Activated naive CD8-positive, alpha-beta T cell treated with anti-CD3 and anti-CD28 coated beads, Interleukin-2, amount 50 U/mL, for 24 hours (primary cell): Measurements from ENCODE around the gene CD27.
"Not testable (repeated sequence)": the region's sequence is repeated elsewhere in the genome, so short reads cannot be mapped to it uniquely, and the experiment has no call there.

Experiments
- ATAC-seq: fragments of 150-1000 bp; cut with Tn5 transposase; one replicate; pipeline ENCODE4 v1.10.0; 2021
- DNase-seq: peaks from one replicate; pipeline ENCODE4 v3.0.0; 2021
- H3K27ac Mint-ChIP-seq: one replicate; pipeline ENCODE4 v1.8.0; 2021; ENCODE audit warnings: mild to moderate bottlenecking, mixed read lengths
- H3K27me3 Mint-ChIP-seq: one replicate; pipeline ENCODE4 v1.8.0; 2021; ENCODE audit warnings: mixed read lengths
- H3K36me3 Mint-ChIP-seq: one replicate; pipeline ENCODE4 v1.8.0; 2021; ENCODE audit warnings: low read depth, mixed read lengths
- H3K4me1 Mint-ChIP-seq: one replicate; pipeline ENCODE4 v1.8.0; 2021; ENCODE audit warnings: mixed read lengths
- H3K4me3 Mint-ChIP-seq: one replicate; pipeline ENCODE4 v1.8.0; 2021; ENCODE audit warnings: mild to moderate bottlenecking, moderate library complexity, mixed read lengths
- H3K9me3 Mint-ChIP-seq: one replicate; pipeline ENCODE4 v1.8.0; 2021; ENCODE audit warnings: mixed read lengths

Gene CD27

GRCh38 chr12:6426882-6427671, 17.7 kb upstream of the CD27 start:
- H3K36me3 Mint-ChIP-seq: no peaks in the 10 kb centered on the region
- H3K27me3 Mint-ChIP-seq: no peaks in the 10 kb centered on the region
- DNase-seq (peak; percentile 92), ATAC-seq (peak; percentile 85)
- peaks cover 80% of the 10 kb centered on the region for H3K4me1 Mint-ChIP-seq
- H3K27ac Mint-ChIP-seq: peak overlapping the region; percentile 92
- no peaks in the 10 kb centered on the region for H3K9me3 Mint-ChIP-seq
- peak overlapping the region; percentile 77 for H3K4me3 Mint-ChIP-seq

DNA sequence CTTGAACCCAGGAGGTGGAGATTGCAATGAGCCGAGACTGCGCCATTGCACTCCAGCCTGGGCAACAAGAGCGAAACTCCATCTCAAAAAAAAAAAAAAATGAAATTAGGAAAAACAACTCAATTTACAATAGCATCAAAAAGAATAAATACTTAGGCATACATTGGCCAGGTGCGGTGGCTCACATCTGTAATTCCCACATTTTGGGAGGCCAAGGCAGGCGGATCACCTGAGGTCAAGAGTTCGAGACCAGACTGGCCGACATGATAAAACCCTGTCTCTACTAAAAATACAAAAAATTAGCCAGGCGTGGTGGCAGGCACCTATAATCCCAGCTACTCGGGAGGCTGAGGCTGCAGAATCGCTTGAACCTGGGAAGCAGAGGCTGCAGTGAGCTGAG, 17.0 kb upstream of the CD27 start:
- H3K36me3 Mint-ChIP-seq, ATAC-seq, DNase-seq, H3K27me3 Mint-ChIP-seq, H3K9me3 Mint-ChIP-seq: not testable (repeated sequence)
- Mint-ChIP-seq H3K27ac (peak overlapping the region; percentile 92), H3K4me1 (peaks cover 86% of the 10 kb centered on the region), H3K4me3 (peak overlapping the region; percentile 77)

- Mint-ChIP-seq H3K9me3 (no peaks in the 10 kb centered on the region), H3K4me1 (peaks cover 88% of the 10 kb centered on the region), H3K27me3 (no peaks in the 10 kb centered on the region), H3K27ac (peak overlapping the region; percentile 92), H3K36me3 (no peaks in the 10 kb centered on the region), H3K4me3 (peak overlapping the region; percentile 24)
- no peak for ATAC-seq
- DNase-seq: no peak
These were observed 16.4 kb upstream of the CD27 start for GRCh38 chr12:6428326-6428725.

- ATAC-seq (peak; percentile 8), DNase-seq (peak; percentile 73)
- Mint-ChIP-seq H3K4me3 (peak overlapping the region; percentile 28), H3K9me3 (no peaks in the 10 kb centered on the region), H3K27ac (peak overlapping the region; percentile 92), H3K36me3 (no peaks in the 10 kb centered on the region), H3K4me1 (peaks cover 88% of the 10 kb centered on the region), H3K27me3 (no peaks in the 10 kb centered on the region)
These were observed 14.4 kb upstream of the CD27 start for GRCh38 chr12:6430124-6430989.

DNA sequence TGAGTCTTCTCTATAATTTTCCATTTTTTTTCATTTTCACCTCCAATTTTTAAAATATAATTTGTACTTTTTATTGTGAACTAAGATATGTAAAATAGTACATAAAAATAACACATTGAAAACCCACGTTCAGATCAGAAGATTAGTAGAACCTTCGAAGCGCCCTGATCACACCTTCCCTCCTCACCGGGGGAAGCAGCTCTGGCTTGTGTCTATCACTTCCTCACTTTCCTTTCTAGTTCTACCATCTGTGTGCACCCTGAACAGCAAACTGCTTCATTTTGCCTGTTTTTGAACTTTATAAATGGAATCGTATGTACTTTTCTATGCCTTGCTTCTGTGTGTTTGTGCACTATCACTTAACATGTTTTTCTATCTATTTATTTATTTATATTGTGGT, 11.8 kb upstream of the CD27 start:
- Mint-ChIP-seq H3K36me3 (peaks cover 3% of the 10 kb centered on the region), H3K27me3 (no peaks in the 10 kb centered on the region), H3K9me3 (no peaks in the 10 kb centered on the region), H3K4me3 (peak overlapping the region; percentile 45), H3K27ac (peak overlapping the region; percentile 93), H3K4me1 (peaks cover 78% of the 10 kb centered on the region)
- DNase-seq: no peak
- ATAC-seq: no peak

DNA sequence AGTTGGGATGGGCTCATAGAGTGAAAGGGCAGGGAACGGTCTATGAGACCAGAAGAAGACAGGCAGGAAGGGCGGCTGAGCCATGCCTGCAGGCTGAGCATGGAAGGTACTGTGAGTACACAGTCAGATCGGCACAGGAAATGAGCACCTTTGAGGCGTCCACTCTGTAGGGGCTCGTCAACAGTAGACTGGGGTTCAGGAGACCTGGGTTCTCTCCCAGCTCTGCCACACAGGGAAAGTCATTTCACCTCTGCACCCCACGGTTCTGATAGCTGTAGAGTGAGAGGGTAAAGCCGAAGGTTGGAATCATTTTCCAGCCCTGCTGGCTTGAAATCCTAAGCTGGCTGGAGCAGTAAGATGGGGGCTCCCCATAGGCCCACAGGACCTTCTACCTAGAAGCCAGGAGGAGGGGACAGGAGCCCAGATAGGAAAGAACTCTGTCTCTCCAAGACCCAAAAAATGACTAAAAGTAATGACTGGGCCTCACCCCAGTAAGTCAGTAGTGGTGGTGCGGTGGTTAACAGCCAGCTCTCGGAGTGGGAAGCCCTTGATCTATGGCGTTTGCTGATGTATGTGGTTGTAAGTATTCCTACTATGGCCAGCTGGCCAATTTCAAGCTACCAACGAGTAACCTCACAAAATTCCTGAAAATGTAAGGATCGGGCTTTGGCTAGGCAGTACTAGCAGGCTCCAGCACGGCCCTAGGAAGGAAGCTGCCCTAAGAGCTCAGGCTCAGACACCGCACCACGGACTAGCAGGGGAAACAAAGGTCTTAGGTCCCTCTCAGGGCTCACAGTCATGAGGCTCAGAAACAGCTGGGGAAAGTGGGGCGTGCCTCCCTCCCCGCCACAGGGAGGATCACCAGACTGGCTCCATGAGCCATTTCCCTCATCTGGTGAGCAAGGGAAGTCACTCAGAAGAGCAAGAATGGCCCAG, 10.3 kb upstream of the CD27 start:
- Mint-ChIP-seq H3K36me3 (peaks cover 5% of the 10 kb centered on the region), H3K4me1 (peaks cover 84% of the 10 kb centered on the region), H3K27ac (peak overlapping the region; percentile 93), H3K4me3 (peak overlapping the region; percentile 52), H3K9me3 (no peaks in the 10 kb centered on the region), H3K27me3 (no peaks in the 10 kb centered on the region)
- ATAC-seq: peak; percentile 68
- peak; percentile 47 for DNase-seq

- no peaks in the 10 kb centered on the region for H3K9me3 Mint-ChIP-seq
- peaks cover 10% of the 10 kb centered on the region for H3K36me3 Mint-ChIP-seq
- ATAC-seq: no peak
- H3K27ac Mint-ChIP-seq: peak overlapping the region; percentile 80
- DNase-seq: no peak
- H3K27me3 Mint-ChIP-seq: no peaks in the 10 kb centered on the region
- H3K4me3 Mint-ChIP-seq: no peak overlapping the region
- peaks cover 82% of the 10 kb centered on the region for H3K4me1 Mint-ChIP-seq
These were observed 8.6 kb upstream of the CD27 start for GRCh38 chr12:6435961-6436715.

- Mint-ChIP-seq H3K27ac (peak overlapping the region; percentile 92), H3K27me3 (no peaks in the 10 kb centered on the region), H3K4me3 (peak overlapping the region; percentile 11), H3K9me3 (no peaks in the 10 kb centered on the region), H3K36me3 (peaks cover 16% of the 10 kb centered on the region), H3K4me1 (peaks cover 84% of the 10 kb centered on the region)
- ATAC-seq (no peak), DNase-seq (peak; percentile 11)
These were observed 7.2 kb upstream of the CD27 start for GRCh38 chr12:6437586-6437985.

DNA sequence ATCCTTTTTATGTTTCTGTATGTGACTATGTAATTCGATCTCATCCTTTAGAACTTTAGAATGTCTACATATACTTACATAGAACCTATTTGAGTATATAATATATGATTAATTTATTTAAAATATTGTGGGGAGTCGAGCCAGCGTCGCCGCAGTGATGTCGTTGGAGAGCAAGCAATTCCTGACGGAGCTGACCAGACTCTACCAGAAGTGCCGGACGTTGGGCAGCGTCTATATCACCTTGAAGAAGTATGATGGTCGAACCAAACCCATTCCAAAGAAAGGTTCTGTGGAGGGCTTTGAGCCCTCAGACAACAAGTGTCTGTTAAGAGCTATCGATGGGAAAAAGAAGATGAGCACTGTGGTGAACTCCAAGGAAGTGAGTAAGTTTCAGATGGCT, 6.4 kb upstream of the CD27 start:
- Mint-ChIP-seq H3K4me1 (peaks cover 85% of the 10 kb centered on the region), H3K9me3 (no peaks in the 10 kb centered on the region), H3K27me3 (no peaks in the 10 kb centered on the region), H3K36me3 (peaks cover 17% of the 10 kb centered on the region), H3K4me3 (peak overlapping the region; percentile 62), H3K27ac (peak overlapping the region; percentile 92)
- ATAC-seq: no peak
- peak; percentile 12 for DNase-seq

- peaks cover 78% of the 10 kb centered on the region for H3K4me1 Mint-ChIP-seq
- peak overlapping the region; percentile 97 for H3K27ac Mint-ChIP-seq
These were observed 4.4 kb upstream of the CD27 start for GRCh38 chr12:6440391-6440790.

GRCh38 chr12:6442836-6443235, 1.9 kb upstream of the CD27 start:
- Mint-ChIP-seq H3K4me3 (peak overlapping the region; percentile 98), H3K27me3 (no peaks in the 10 kb centered on the region), H3K9me3 (no peaks in the 10 kb centered on the region), H3K36me3 (peaks cover 56% of the 10 kb centered on the region), H3K27ac (peak overlapping the region; percentile 97), H3K4me1 (peaks cover 83% of the 10 kb centered on the region)
- DNase-seq: no peak
- ATAC-seq: no peak

More at GRCh38 chr12:6440391-6440790, 4.4 kb upstream of the CD27 start:
- H3K27me3 Mint-ChIP-seq: no peaks in the 10 kb centered on the region
- ATAC-seq: no peak
- no peak for DNase-seq
- H3K9me3 Mint-ChIP-seq: no peaks in the 10 kb centered on the region
- H3K4me3 Mint-ChIP-seq: no peak overlapping the region
- peaks cover 35% of the 10 kb centered on the region for H3K36me3 Mint-ChIP-seq

DNA sequence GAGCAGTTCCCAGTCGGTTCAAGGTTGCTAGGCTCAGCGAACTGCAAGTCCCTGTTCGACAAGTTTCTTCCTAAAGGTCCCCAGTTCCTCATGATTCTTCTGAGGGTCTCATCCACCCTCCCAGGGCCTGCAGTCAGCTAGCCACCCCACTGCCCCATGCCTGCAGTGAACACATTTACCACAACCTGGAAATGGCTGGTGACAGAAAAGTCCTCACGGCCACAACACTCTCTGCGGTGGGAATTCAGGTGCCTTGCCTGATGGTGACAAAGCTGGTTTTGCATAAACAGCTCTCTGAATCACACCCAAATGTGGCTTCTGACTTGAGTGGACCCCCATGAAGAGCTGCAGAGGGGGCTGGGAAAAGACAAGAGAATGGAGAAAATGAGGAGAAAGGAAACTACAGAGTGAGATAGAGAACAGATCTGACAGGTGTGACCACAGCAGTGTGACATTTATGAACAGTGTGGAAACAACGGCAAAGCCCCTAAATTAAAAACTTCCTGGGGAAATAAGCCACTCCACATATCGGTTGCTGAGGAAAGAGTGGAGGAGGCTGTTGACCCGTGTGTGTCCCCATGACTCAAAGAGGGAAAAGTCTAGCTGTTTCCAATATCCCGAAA, 1.3 kb upstream of the CD27 start:
- H3K4me3 Mint-ChIP-seq: peak overlapping the region; percentile 98
- H3K27ac Mint-ChIP-seq: peak overlapping the region; percentile 97
- peaks cover 84% of the 10 kb centered on the region for H3K4me1 Mint-ChIP-seq
- ATAC-seq: peak; percentile 67
- H3K27me3 Mint-ChIP-seq: no peaks in the 10 kb centered on the region
- DNase-seq: peak; percentile 68
- peaks cover 60% of the 10 kb centered on the region for H3K36me3 Mint-ChIP-seq
- no peaks in the 10 kb centered on the region for H3K9me3 Mint-ChIP-seq

- Mint-ChIP-seq H3K36me3 (peaks cover 59% of the 10 kb centered on the region), H3K27me3 (no peaks in the 10 kb centered on the region), H3K4me1 (peaks cover 79% of the 10 kb centered on the region), H3K9me3 (no peaks in the 10 kb centered on the region), H3K4me3 (peak overlapping the region; percentile 98), H3K27ac (peak overlapping the region; percentile 97)
- DNase-seq (no peak), ATAC-seq (peak; percentile 37)
These were observed 724 bp upstream of the CD27 start for GRCh38 chr12:6444031-6444430.
